HepG2 (cell line): ENCODE results near the gene CTCF. TPM values are rescaled to one million over a fixed set of nuclear protein-coding genes. Genes with fewer than 3 reads are reported as not detected.

Experiments used
- DPF2 ChIP-seq: sonication (generic); formaldehyde crosslinking; IDR thresholded peaks from 2 replicates; pipeline ENCODE4 v1.4.0; 2020; ENCODE audit warnings: mild to moderate bottlenecking, low read depth, missing genetic modification reagents, borderline replicate concordance
- EED ChIP-seq: sonication (generic); formaldehyde crosslinking; IDR thresholded peaks from 2 replicates; pipeline ENCODE4 v1.5.0; 2020; ENCODE audit warnings: mild to moderate bottlenecking, missing genetic modification reagents
- FOXO4 ChIP-seq: sonication (generic); formaldehyde crosslinking; conservative IDR thresholded peaks from 2 replicates; pipeline ENCODE4 v1.8.1; 2023; ENCODE audit warnings: missing genetic modification reagents
- FOXP1 ChIP-seq, 2 experiments: fragments of 450-650 bp in 1 of 2; IDR thresholded peaks; 2 replicates each; pipeline ENCODE4 v1.6.1; 2017 to 2018; ENCODE audit warnings: antibody characterized with exemption in 1 of 2
- HINFP ChIP-seq: sonication (generic); formaldehyde crosslinking; IDR thresholded peaks from 2 replicates; pipeline ENCODE4 v1.4.0; 2020; ENCODE audit warnings: low read depth, mild to moderate bottlenecking, missing genetic modification reagents
- HMGA1 ChIP-seq: sonication (generic); formaldehyde crosslinking; conservative IDR thresholded peaks from 2 replicates; pipeline ENCODE4 v1.4.0; 2020; ENCODE audit warnings: missing genetic modification reagents
- KLF9 ChIP-seq: IDR thresholded peaks from 2 replicates; pipeline ENCODE4 v1.6.1; 2016; ENCODE audit warnings: low read depth
- MXD1 ChIP-seq: sonication (generic); formaldehyde crosslinking; IDR thresholded peaks from 2 replicates; pipeline ENCODE4 v1.4.0; 2020; ENCODE audit warnings: mild to moderate bottlenecking, missing genetic modification reagents
- NCOR1 ChIP-seq: fragments of 200-600 bp; sonication (generic); IDR thresholded peaks from 2 replicates; pipeline ENCODE4 v1.7.0; 2017; ENCODE audit warnings: antibody characterized with exemption, low read length, borderline replicate concordance
- PAX8 ChIP-seq: sonication (generic); formaldehyde crosslinking; IDR thresholded peaks from 2 replicates; pipeline ENCODE4 v1.8.0; 2022; ENCODE audit warnings: mild to moderate bottlenecking, missing genetic modification reagents, borderline replicate concordance
- PAXIP1 ChIP-seq: sonication (generic); formaldehyde crosslinking; conservative IDR thresholded peaks from 2 replicates; pipeline ENCODE4 v1.4.0; 2020; ENCODE audit warnings: mild to moderate bottlenecking, missing genetic modification reagents, moderate library complexity
- RXRB ChIP-seq: IDR thresholded peaks from 2 replicates; pipeline ENCODE4 v1.6.1; 2016; ENCODE audit warnings: borderline replicate concordance, missing genetic modification reagents, missing compliant biosample characterization
- SOX6 ChIP-seq, 2 experiments: fragments of 450-650 bp in 1 of 2; sonication (generic) in 1 of 2; formaldehyde crosslinking in 1 of 2; IDR thresholded peaks; 2 replicates each; pipeline versions ENCODE4 v1.4.0 to v1.6.1; 2017 to 2020; ENCODE audit warnings: antibody characterized with exemption in 1 of 2, mild to moderate bottlenecking in 1 of 2, missing genetic modification reagents in 1 of 2
- SSRP1 ChIP-seq: IDR thresholded peaks from 2 replicates; pipeline ENCODE4 v1.6.1; 2016; ENCODE audit warnings: control low read depth
- ZBTB20 ChIP-seq: sonication (generic); formaldehyde crosslinking; IDR thresholded peaks from 2 replicates; pipeline ENCODE4 v1.8.1; 2023; ENCODE audit warnings: missing genetic modification reagents, low read depth, mild to moderate bottlenecking, borderline replicate concordance
- ZBTB33 ChIP-seq: sonication (generic); formaldehyde crosslinking; IDR thresholded peaks from 2 replicates; pipeline ENCODE4 v1.4.0; 2020; ENCODE audit warnings: missing genetic modification reagents
- ZNF205 ChIP-seq: IDR thresholded peaks from 2 replicates; pipeline ENCODE4 v1.6.1; 2018; ENCODE audit warnings: missing biosample characterization, missing genetic modification reagents
- ZNF224 ChIP-seq: sonication (generic); formaldehyde crosslinking; IDR thresholded peaks from 2 replicates; pipeline ENCODE4 v1.5.0; 2020; ENCODE audit warnings: mild to moderate bottlenecking, missing genetic modification reagents
- ZNF274 ChIP-seq: sonication (generic); formaldehyde crosslinking; IDR thresholded peaks from 2 replicates; pipeline ENCODE4 v1.5.1; 2020; ENCODE audit warnings: mild to moderate bottlenecking, missing genetic modification reagents
- ZNF615 ChIP-seq: sonication (generic); formaldehyde crosslinking; IDR thresholded peaks from 2 replicates; pipeline ENCODE4 v1.5.0; 2020; ENCODE audit warnings: mild to moderate bottlenecking, missing genetic modification reagents, borderline replicate concordance
- ZSCAN12 ChIP-seq: sonication (generic); formaldehyde crosslinking; IDR thresholded peaks from 2 replicates; pipeline ENCODE4 v1.9.0; 2021; ENCODE audit warnings: mild to moderate bottlenecking, missing genetic modification reagents
- polyA plus RNA-seq, 8 experiments: library from polyadenylated mRNA; depleted of rRNA in 3 of 8; stranded (reverse) in 7 of 8; unstranded in 1 of 8; fragments of >200 nt; fragmentation: Illumina TruSeq in 4 of 8; extraction: Trizol in 4 of 8; gene quantifications; 2 replicates each; pipeline versions ENCODE4 v1.2.1 to v1.2.3, GENCODE V29; 2011 to 2016; ENCODE audit warnings: low read depth in 4 of 8, missing spikeins in 1 of 8, mixed read lengths in 1 of 8; ENCODE audit not compliant: insufficient read depth in 1 of 8
- total RNA-seq, 5 experiments: library from RNA; depleted of rRNA; stranded (reverse); fragments of >200 nt; fragmentation: Illumina TruSeq; extraction: Trizol; gene quantifications; 2 replicates each; pipeline ENCODE4 v1.2.3, GENCODE V29; 2016; ENCODE audit warnings: low read depth in 1 of 5

The CTCF gene
- total and polyA plus RNA-seq, 2 of the 13 experiments (the other 11 are each of a cell fraction or from before 2014, with no cell fraction given) = 19.5 to 37.5 TPM

- peak; percentile 50 for TF ChIP-seq PAXIP1
- TF ChIP-seq EED (CRISPR knock-in tag) = no peak
- TF ChIP-seq ZNF224 (CRISPR knock-in tag) = no peak
- TF ChIP-seq DPF2 (CRISPR knock-in tag) = no peak
- TF ChIP-seq ZNF615 (CRISPR knock-in tag) = no peak
- no peak for TF ChIP-seq ZNF274
- TF ChIP-seq RXRB = no peak
- TF ChIP-seq PAX8 = no peak
- no peak for TF ChIP-seq NCOR1
- TF ChIP-seq FOXO4 (CRISPR knock-in tag) = 0 out of 2 replicates have a peak, but pooled peaks have one; percentile 35
- TF ChIP-seq ZSCAN12 (CRISPR knock-in tag) = no peak
- no peak for TF ChIP-seq FOXP1 (IDR thresholded peaks at IDR 0.05)
- no peak for TF ChIP-seq FOXP1 (CRISPR knock-in tag; IDR thresholded peaks at IDR 0.05)
- TF ChIP-seq SSRP1 = no peak
- no peak for TF ChIP-seq KLF9 (CRISPR knock-in tag)
- no peak for TF ChIP-seq MXD1 (CRISPR knock-in tag)
- no peak for TF ChIP-seq HMGA1
- no peak for TF ChIP-seq ZBTB20 (CRISPR knock-in tag)
- no peak for TF ChIP-seq SOX6 (IDR thresholded peaks at IDR 0.05)
- peak; percentile 52; the same call in 1 of the 2 replicates for TF ChIP-seq SOX6 (CRISPR knock-in tag; IDR thresholded peaks at IDR 0.05)
- TF ChIP-seq HINFP (CRISPR knock-in tag) = no peak
- TF ChIP-seq ZNF205 = no peak
- TF ChIP-seq ZBTB33 (CRISPR knock-in tag) = no peak
Observed at GRCh38 chr16:67632415-67633172, 70.3 kb downstream of the CTCF start (continued).
